ENCODE data around the gene CBY2.

DNA sequence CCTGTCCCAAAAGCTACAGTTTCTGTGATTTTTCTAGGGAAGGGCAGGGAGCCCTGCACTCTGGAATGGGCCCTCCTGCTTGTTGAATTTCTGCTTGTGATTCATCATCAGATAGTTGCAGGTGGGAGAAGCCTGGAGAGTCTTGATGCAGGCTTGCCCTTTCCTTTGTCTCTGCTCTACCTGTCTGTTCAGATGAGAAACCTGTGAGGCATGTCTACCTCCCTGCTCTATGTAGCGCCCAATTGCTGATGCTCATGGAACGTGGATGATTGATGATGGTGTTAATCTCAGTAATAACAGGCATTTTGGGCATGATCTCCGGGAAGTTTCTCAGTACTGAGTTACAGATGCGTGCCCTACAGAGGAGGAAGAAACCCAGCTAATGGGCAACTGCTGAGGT lies 10.9 kb upstream of the CBY2 start:
- TF ChIP-seq ELK1 (IDR thresholded peaks at IDR 0.05; ENCODE audit: borderline replicate concordance, low read depth, low read length) (no peak), POLR2A (IDR thresholded peaks at IDR 0.05; ENCODE audit: low read depth, low read length) (no peak), BHLHE40 (IDR thresholded peaks at IDR 0.05; ENCODE audit: low read depth, low read length) (no peak), CEBPB (IDR thresholded peaks at IDR 0.05; ENCODE audit: low read depth, low read length) (no peak), USF2 (IDR thresholded peaks at IDR 0.05; ENCODE audit: low read depth, low read length) (no peak), RCOR1 (IDR thresholded peaks at IDR 0.05; ENCODE audit: insufficient replicate concordance, low read length) (no peak), MAZ (IDR thresholded peaks at IDR 0.05; ENCODE audit: borderline replicate concordance, low read depth, low read length) (no peak), FOS (IDR thresholded peaks at IDR 0.05; ENCODE audit: low read depth, low read length) (no peak)
- TF ChIP-seq, protein P1, sequence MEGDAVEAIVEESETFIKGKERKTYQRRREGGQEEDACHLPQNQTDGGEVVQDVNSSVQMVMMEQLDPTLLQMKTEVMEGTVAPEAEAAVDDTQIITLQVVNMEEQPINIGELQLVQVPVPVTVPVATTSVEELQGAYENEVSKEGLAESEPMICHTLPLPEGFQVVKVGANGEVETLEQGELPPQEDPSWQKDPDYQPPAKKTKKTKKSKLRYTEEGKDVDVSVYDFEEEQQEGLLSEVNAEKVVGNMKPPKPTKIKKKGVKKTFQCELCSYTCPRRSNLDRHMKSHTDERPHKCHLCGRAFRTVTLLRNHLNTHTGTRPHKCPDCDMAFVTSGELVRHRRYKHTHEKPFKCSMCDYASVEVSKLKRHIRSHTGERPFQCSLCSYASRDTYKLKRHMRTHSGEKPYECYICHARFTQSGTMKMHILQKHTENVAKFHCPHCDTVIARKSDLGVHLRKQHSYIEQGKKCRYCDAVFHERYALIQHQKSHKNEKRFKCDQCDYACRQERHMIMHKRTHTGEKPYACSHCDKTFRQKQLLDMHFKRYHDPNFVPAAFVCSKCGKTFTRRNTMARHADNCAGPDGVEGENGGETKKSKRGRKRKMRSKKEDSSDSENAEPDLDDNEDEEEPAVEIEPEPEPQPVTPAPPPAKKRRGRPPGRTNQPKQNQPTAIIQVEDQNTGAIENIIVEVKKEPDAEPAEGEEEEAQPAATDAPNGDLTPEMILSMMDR (conservative IDR thresholded peaks at IDR 0.05; ENCODE audit: low read depth, low read length), result no peak

Measured in IMR-90 (cell line).